K562 (cell line): ENCODE measurements around the gene KLHDC7B. TPM values are rescaled to one million over a fixed set of nuclear protein-coding genes. Genes with fewer than 3 reads are reported as not detected.

ENCODE experiments used
- E2F5 ChIP-seq: sonication (generic); formaldehyde crosslinking; IDR thresholded peaks from 2 replicates; pipeline ENCODE4 v1.8.0; 2022; ENCODE audit warnings: mild to moderate bottlenecking, missing genetic modification reagents
- EWSR1 ChIP-seq: fragments of 450-650 bp; IDR thresholded peaks from 2 replicates; pipeline ENCODE4 v1.6.1; 2018; ENCODE audit warnings: borderline replicate concordance, mild to moderate bottlenecking, low read depth, moderate library complexity; ENCODE audit not compliant: partially characterized antibody
- HIVEP1 ChIP-seq: fragments of 250-450 bp; sonication (Bioruptor Pico); IDR thresholded peaks from 2 replicates; pipeline ENCODE4 v1.4.0; 2020; ENCODE audit warnings: mild to moderate bottlenecking
- MAFK ChIP-seq: IDR thresholded peaks from 2 replicates; pipeline ENCODE4 v1.6.1; 2011; ENCODE audit warnings: low read length, improper control_type of control experiment
- PML ChIP-seq: IDR thresholded peaks from 2 replicates; pipeline ENCODE4 v1.6.1; 2012; ENCODE audit warnings: low read length, inconsistent platforms
- SMAD2 ChIP-seq: fragments of 150-350 bp; IDR thresholded peaks from 2 replicates; pipeline ENCODE4 v1.6.1; 2014; ENCODE audit warnings: low read depth, mild to moderate bottlenecking, low read length
- SUPT5H ChIP-seq: fragments of 450-650 bp; IDR thresholded peaks from 2 replicates; pipeline ENCODE4 v1.6.1; 2016
- TFAP4 ChIP-seq: sonication (generic); formaldehyde crosslinking; IDR thresholded peaks from 2 replicates; pipeline ENCODE4 v1.8.0; 2022; ENCODE audit warnings: missing genetic modification reagents, mild to moderate bottlenecking, moderate library complexity, borderline replicate concordance
- ZNF165 ChIP-seq: fragments of 250-450 bp; sonication (Bioruptor Pico); IDR thresholded peaks from 2 replicates; pipeline ENCODE4 v1.4.0; 2020; ENCODE audit warnings: borderline replicate concordance
- ZNF408 ChIP-seq: fragments of 250-450 bp; sonication (Bioruptor Pico); IDR thresholded peaks from 2 replicates; pipeline ENCODE4 v1.4.0; 2020; ENCODE audit warnings: low read depth, mild to moderate bottlenecking, moderate library complexity
- ZNF57 ChIP-seq: fragments of 450-650 bp; formaldehyde crosslinking; IDR thresholded peaks from 2 replicates; pipeline ENCODE4 v1.4.0; 2020; ENCODE audit warnings: mild to moderate bottlenecking, moderate library complexity
- polyA plus RNA-seq, 8 experiments: library from polyadenylated mRNA; depleted of rRNA in 4 of 8; stranded (reverse) in 5 of 8; unstranded in 3 of 8; fragments of >200 nt; fragmentation: Nextera tagmentation in 2 of 8; fragmentation: Illumina TruSeq in 1 of 8; extraction: Ambion mirVana in 2 of 8; extraction: Trizol in 1 of 8; gene quantifications; 2 replicates each; pipeline versions ENCODE4 v1.2.1 to v1.2.3, GENCODE V29; 2011 to 2014; ENCODE audit warnings: inconsistent platforms in 1 of 8, missing spikeins in 1 of 8
- total RNA-seq, 7 experiments: library from RNA; depleted of rRNA in 6 of 7; stranded (reverse); fragments of >200 nt in 6 of 7; fragmentation: Illumina TruSeq in 2 of 7; extraction: Trizol in 2 of 7; gene quantifications; 2 replicates each; pipeline versions ENCODE4 v1.2.1 to v1.2.3, GENCODE V29; 2011 to 2021; ENCODE audit warnings: low replicate concordance in 1 of 7
- TF ChIP-seq, protein P1 (sequence below): sonication (generic); formaldehyde crosslinking; IDR thresholded peaks from 2 replicates; pipeline ENCODE4 v1.9.0; 2022; ENCODE audit warnings: mild to moderate bottlenecking, missing genetic modification reagents

KLHDC7B gene
- total and polyA plus RNA-seq, 9 of the 15 experiments (the other 6 are each of a cell fraction or from before 2014, with no cell fraction given): 0.04 to 0.22 (median 0.05) TPM; not detected in 4

- TF ChIP-seq TFAP4 (CRISPR knock-in tag) (peak; percentile 90), ZNF165 (CRISPR knock-in tag) (no peak), MAFK (no peak), E2F5 (CRISPR knock-in tag) (no peak), PML (peak; percentile 70), EWSR1 (no peak), SUPT5H (peak; percentile 85), SMAD2 (no peak), ZNF57 (CRISPR knock-in tag) (no peak), HIVEP1 (CRISPR knock-in tag) (no peak), ZNF408 (CRISPR knock-in tag) (no peak)
- TF ChIP-seq, protein P1, sequence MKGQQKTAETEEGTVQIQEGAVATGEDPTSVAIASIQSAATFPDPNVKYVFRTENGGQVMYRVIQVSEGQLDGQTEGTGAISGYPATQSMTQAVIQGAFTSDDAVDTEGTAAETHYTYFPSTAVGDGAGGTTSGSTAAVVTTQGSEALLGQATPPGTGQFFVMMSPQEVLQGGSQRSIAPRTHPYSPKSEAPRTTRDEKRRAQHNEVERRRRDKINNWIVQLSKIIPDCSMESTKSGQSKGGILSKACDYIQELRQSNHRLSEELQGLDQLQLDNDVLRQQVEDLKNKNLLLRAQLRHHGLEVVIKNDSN (CRISPR knock-in tag): no peak
- TF ChIP-seq, all 486 proteins: peak for 94
These were observed 37.5 kb upstream of the KLHDC7B start, which contains the start of gene NCAPH2 (continued) for GRCh38 chr22:50507991-50508884.
